Ovary (tissue), 9 donors: ENCODE data around the gene KIAA1614. TPM values are rescaled to one million over a fixed set of nuclear protein-coding genes. Genes with fewer than 3 reads are reported as not detected.
"Not testable (repeated sequence)": the region's sequence is repeated elsewhere in the genome, so short reads cannot be mapped to it uniquely, and the experiment has no call there.

Experiments
- DNase-seq, 5 donors: peaks; one replicate each; pipeline ENCODE4 v3.0.0-alpha.2; 2019 to 2020
- H3K27ac ChIP-seq, 2 donors: fragments of 200-600 bp; one replicate each; pipeline versions ENCODE4 v1.5.1 to v1.8.0; 2019 to 2022
- H3K27me3 ChIP-seq: fragments of 200-600 bp; one replicate; pipeline ENCODE4 v1.8.0; 2022
- H3K36me3 ChIP-seq: fragments of 200-600 bp; sonication (generic); one replicate; pipeline ENCODE4 v1.5.1; 2019
- H3K4me1 ChIP-seq: one replicate; pipeline ENCODE4 v1.8.1; 2013; ENCODE audit warnings: mild to moderate bottlenecking, moderate library complexity; ENCODE audit not compliant: insufficient read depth
- H3K4me3 ChIP-seq: fragments of 200-600 bp; sonication (generic); one replicate; pipeline ENCODE4 v1.5.1; 2017
- H3K9me3 ChIP-seq, 2 donors: fragments of 200-600 bp in 1 of 2; sonication (generic) in 1 of 2; one replicate each; pipeline versions ENCODE4 v1.5.1 to v1.8.1; 2013 to 2019; ENCODE audit warnings: mild to moderate bottlenecking in 1 of 2, moderate library complexity in 1 of 2
- CTCF ChIP-seq, 3 donors: fragments of 450-650 bp in 2 of 3; fragments of 200-600 bp in 1 of 3; IDR thresholded peaks; one replicate each; pipeline versions ENCODE4 v1.5.1 to v1.8.0; 2016 to 2022; ENCODE audit warnings: antibody characterized with exemption in 3 of 3, mild to moderate bottlenecking in 1 of 3
- EP300 ChIP-seq: sonication (generic); formaldehyde crosslinking; IDR thresholded peaks from one replicate; pipeline ENCODE4 v1.6.1; 2017; ENCODE audit warnings: antibody characterized with exemption
- POLR2A ChIP-seq: fragments of 450-650 bp; IDR thresholded peaks from one replicate; pipeline ENCODE4 v1.6.1; 2017; ENCODE audit warnings: antibody characterized with exemption, mild to moderate bottlenecking, moderate library complexity
- WGBS, 3 donors: extraction: QIAGEN DNeasy Blood & Tissue Kit in 1 of 3; methylation state at CpG; one replicate each; pipeline versions ENCODE4 v1.1.5 to v1.1.7; 2013 to 2017; 5-methylcytosine and 5-hydroxymethylcytosine counted together
- intact Hi-C, 4 donors: fragments of 100-400 bp; cut with DNase I; formaldehyde crosslinking; loops; one replicate each; pipeline versions ENCODE4 v1.11.0 to v1.15.1; 2022 to 2023
- polyA plus RNA-seq, 2 donors: library from polyadenylated mRNA; stranded (reverse); fragments of 200-250 nt in 1 of 2; fragments of 350-450 nt in 1 of 2; fragmentation: Illumina TruSeq in 1 of 2; extraction: RNeasy Lipid Tissue Mini Kit (QIAGEN cat#74804) in 1 of 2; gene quantifications; one replicate each; pipeline ENCODE4 v1.2.3, GENCODE V29; 2013 to 2014
- total RNA-seq, 7 donors: library from RNA; depleted of rRNA in 2 of 7; stranded (reverse); fragments of >200 nt in 2 of 7; fragmentation: NEBNext Ultra II Directional in 3 of 7; extraction: Animal tissue kit (Norgen Biotek cat#: 25700) in 3 of 7; gene quantifications; one replicate each; pipeline versions ENCODE4 v1.1.0 to v1.2.4, GENCODE V29; 2016 to 2023
- donor health status: DM: no; HTN: no; CAD: no; lungs with moderate emphysema.
- donor health status: DM: no; HTN: no; CAD: no.
- donor health status: Bipolar disorder and iron deficiency.
- donor health status: DM: yes; HTN: yes; CAD: no.
- donor health status: DM: no; HTN: no; CAD: no.
- donor health status: DM: yes; HTN: yes; CAD: no.

Gene KIAA1614
- total and polyA plus RNA-seq, 9 donors, result 1.1 to 15.1 (median 10.5) TPM

- H3K9me3 ChIP-seq, result no peaks in the 10 kb centered on the region
- WGBS, 3 donors, result 18 to 28% (median 23%) methylated on average over 40 to 41 of the region's 41 CpGs
- peaks cover 7% of the 10 kb centered on the region for H3K4me1 ChIP-seq
These were observed 40.8 kb downstream of the KIAA1614 start for GRCh38 chr1:180953291-180954004.

GRCh38 chr1:180954005-180954800 is 41.5 kb downstream of the KIAA1614 start:
- 5 to 19% (median 6%) methylated on average over 49 to 74 of the region's 74 CpGs for WGBS, 3 donors
- peak; percentile 79 to 87 (median 85) for DNase-seq
- intact Hi-C loops, result no loop called here
- Histone ChIP-seq H3K36me3 (no peaks in the 10 kb centered on the region), H3K9me3 (no peaks in the 10 kb centered on the region), H3K4me3 (peak overlapping the region; percentile 68), H3K27me3 (no peaks in the 10 kb centered on the region), H3K4me1 (peaks cover 4% of the 10 kb centered on the region), H3K27ac (peak overlapping the region in 1 of 2 donors; percentile 62)
- TF ChIP-seq POLR2A, result no peak
- TF ChIP-seq CTCF (IDR thresholded peaks at IDR 0.05), result peak in 1 of 3 donors; percentile 55

More at GRCh38 chr1:180953291-180954004, 40.8 kb downstream of the KIAA1614 start:
- H3K4me3 ChIP-seq, result peak overlapping the region; percentile 68
- peak overlapping the region in 1 of 2 donors; percentile 62 for H3K27ac ChIP-seq
- H3K36me3 ChIP-seq, result no peaks in the 10 kb centered on the region
- TF ChIP-seq EP300, result no peak
- no peak for TF ChIP-seq CTCF (IDR thresholded peaks at IDR 0.05)
- intact Hi-C loops, result no loop called here
- peak in 1 of 5 donors; percentile 43 for DNase-seq
- H3K27me3 ChIP-seq, result no peaks in the 10 kb centered on the region

GRCh38 chr1:180954801-180955165 is 42.1 kb downstream of the KIAA1614 start:
- TF ChIP-seq EP300 (no peak), CTCF (IDR thresholded peaks at IDR 0.05) (no peak), POLR2A (no peak)
- no peaks in the 10 kb centered on the region for H3K9me3 ChIP-seq
- no peaks in the 10 kb centered on the region for H3K36me3 ChIP-seq
- DNase-seq, result no peak
- H3K27me3 ChIP-seq, result no peaks in the 10 kb centered on the region
- peaks cover 4% of the 10 kb centered on the region for H3K4me1 ChIP-seq
- intact Hi-C loops, result no loop called here
- H3K4me3 ChIP-seq, result no peak overlapping the region
- peak overlapping the region in 1 of 2 donors; percentile 62 for H3K27ac ChIP-seq
- WGBS, 3 donors, result 53 to 55% (median 54%) methylated on average over 10 of the region's 10 CpGs

- Histone ChIP-seq H3K27ac (no peak overlapping the region), H3K4me3 (no peak overlapping the region), H3K27me3 (no peaks in the 10 kb centered on the region), H3K4me1 (peaks cover 4% of the 10 kb centered on the region), H3K9me3 (no peaks in the 10 kb centered on the region), H3K36me3 (no peaks in the 10 kb centered on the region)
- WGBS, 3 donors, result 84 to 85% (median 85%) methylated on average over 5 to 8 of the region's 8 CpGs
- TF ChIP-seq CTCF (IDR thresholded peaks at IDR 0.05) (no peak), EP300 (no peak), POLR2A (no peak)
- no peak for DNase-seq
- intact Hi-C loops, result no loop called here
These were observed 43.4 kb downstream of the KIAA1614 start for GRCh38 chr1:180956028-180956640.

GRCh38 chr1:180959620-180960019 is 46.9 kb downstream of the KIAA1614 start:
- H3K27me3 ChIP-seq, DNase-seq, H3K36me3 ChIP-seq, intact Hi-C loops, H3K4me1 ChIP-seq, H3K27ac ChIP-seq, H3K9me3 ChIP-seq, H3K4me3 ChIP-seq: not testable (repeated sequence)
- 96 to 99% (median 97%) methylated on average over 5 of the region's 5 CpGs for WGBS, 3 donors
